Activated CD4-positive, alpha-beta T cell treated with anti-CD3 and anti-CD28 coated beads, Interleukin-2, amount 10 ng/mL, durations not matched to agents 7 days and 5 days (primary cell): Measurements from ENCODE around the gene TTC9C. TPM values are rescaled to one million over a fixed set of nuclear protein-coding genes. Genes with fewer than 3 reads are reported as not detected.
"Not testable (repeated sequence)": the region's sequence is repeated elsewhere in the genome, so short reads cannot be mapped to it uniquely, and the experiment has no call there.

Source experiments
- CTCF ChIA-PET: fragments of 350-600 bp; sonication (Branson Sonifier 250); formaldehyde crosslinking; loops from one replicate; lab custom pipeline; 2021; ENCODE audit warnings: antibody characterized with exemption; lab: Charles Lee
- POLR2A ChIA-PET: fragments of 350-600 bp; sonication (Branson Sonifier 250); formaldehyde crosslinking; loops from one replicate; lab custom pipeline; 2021; ENCODE audit warnings: antibody characterized with exemption; lab: Charles Lee
- DNase-seq: peaks from one replicate; pipeline ENCODE4 v3.0.0-alpha.2; 2020
- H3K27ac Mint-ChIP-seq: one replicate; pipeline ENCODE4 v1.8.0; 2021; ENCODE audit warnings: mild to moderate bottlenecking, moderate library complexity, mixed read lengths
- H3K27me3 Mint-ChIP-seq: one replicate; pipeline ENCODE4 v1.8.0; 2021; ENCODE audit warnings: mixed read lengths
- H3K36me3 Mint-ChIP-seq: one replicate; pipeline ENCODE4 v1.8.0; 2021; ENCODE audit warnings: low read depth, mixed read lengths
- H3K4me1 Mint-ChIP-seq: one replicate; pipeline ENCODE4 v1.8.0; 2021; ENCODE audit warnings: mixed read lengths
- H3K4me3 Mint-ChIP-seq: one replicate; pipeline ENCODE4 v1.8.0; 2021; ENCODE audit warnings: mild to moderate bottlenecking, moderate library complexity, mixed read lengths
- H3K9me3 Mint-ChIP-seq: one replicate; pipeline ENCODE4 v1.8.0; 2021; ENCODE audit warnings: mixed read lengths
- total RNA-seq, 2 experiments: library from RNA; stranded (reverse); gene quantifications; one replicate each; pipeline ENCODE4 v1.2.3, GENCODE V29; 2021

The TTC9C gene, protein sequence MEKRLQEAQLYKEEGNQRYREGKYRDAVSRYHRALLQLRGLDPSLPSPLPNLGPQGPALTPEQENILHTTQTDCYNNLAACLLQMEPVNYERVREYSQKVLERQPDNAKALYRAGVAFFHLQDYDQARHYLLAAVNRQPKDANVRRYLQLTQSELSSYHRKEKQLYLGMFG
- 10 to 100 TPM; 51.1 to 59.9 TPM for total RNA-seq

DNA sequence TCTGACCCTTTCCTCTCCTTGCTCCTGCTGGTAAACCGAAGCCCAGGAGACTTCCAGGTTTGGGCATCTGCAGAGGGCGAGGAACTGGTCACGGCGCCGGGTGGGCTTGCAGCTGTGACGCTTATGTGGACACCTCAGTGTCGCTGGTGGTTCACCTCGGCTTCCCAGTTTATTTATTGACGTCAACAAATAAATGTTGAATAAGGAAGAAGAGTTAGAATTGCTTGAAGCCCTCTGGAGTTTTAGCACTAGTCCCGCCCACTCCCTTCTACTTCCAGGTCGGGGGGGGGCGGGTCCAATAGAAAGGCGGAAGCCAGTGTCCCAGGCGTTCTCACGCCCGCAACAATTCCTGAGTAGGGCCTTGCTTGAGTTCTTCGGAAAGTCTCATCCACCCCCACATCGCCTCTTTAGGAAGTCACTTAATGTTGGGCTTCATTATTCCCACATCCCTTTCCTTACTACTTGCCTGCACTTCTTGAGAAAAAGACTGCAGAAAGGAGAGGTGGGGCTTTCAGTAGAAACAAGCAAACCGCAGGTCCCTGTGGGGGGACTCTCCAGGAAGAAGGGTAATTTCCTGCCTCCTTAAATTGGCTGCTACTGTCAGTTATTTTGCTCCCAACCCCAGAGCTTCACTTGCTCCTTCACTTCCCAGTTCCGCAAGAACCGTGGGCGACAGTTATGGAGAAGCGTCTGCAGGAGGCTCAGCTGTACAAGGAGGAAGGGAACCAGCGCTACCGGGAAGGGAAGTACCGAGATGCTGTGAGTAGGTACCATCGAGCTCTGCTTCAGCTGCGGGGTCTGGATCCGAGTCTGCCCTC is at the start of gene TTC9C:
TSS of gene TTC9C (plus strand) at position 316 of the 818 bp plus-strand sequence. CDS start at position 679, 363 bp downstream.
- ChIA-PET CTCF (interaction anchor here (0.6 to 2.9 kb wide), 9 partner anchors 10 to 304 kb away, joined by 3 to 13 read pairs (median 3); partner anchors contain the start of genes POLR2G, SLC3A2, TUT1 and ZBTB3), POLR2A (interaction anchor here (0.5 to 1.0 kb wide), 4 partner anchors 8 to 539 kb away, joined by 3 to 9 read pairs (median 3); partner anchors contain the start of gene SLC3A2)
- Mint-ChIP-seq H3K9me3 (no peaks in the 10 kb centered on the region), H3K4me1 (peaks cover 50% of the 10 kb centered on the region), H3K36me3 (peaks cover 60% of the 10 kb centered on the region), H3K4me3 (peak within 1 kb of the TSS; percentile 96), H3K27me3 (no peaks in the 10 kb centered on the region), H3K27ac (peak within 1 kb of the TSS; percentile 98)
- DNase-seq: peak; percentile 89

GRCh38 chr11:62678770-62679696 is 49.3 kb upstream of the TTC9C start, which contains the start of gene UBXN1:
Gene UBXN1, minus strand, starts transcription at chr11:62679073. Its CDS starts 150 bp downstream, at chr11:62678923.
- DNase-seq: peak; percentile 89
- no peaks in the 10 kb centered on the region for H3K27me3 Mint-ChIP-seq
- H3K36me3 Mint-ChIP-seq: peaks cover 26% of the 10 kb centered on the region
- H3K4me1 Mint-ChIP-seq: peaks cover 42% of the 10 kb centered on the region
- ChIA-PET POLR2A (interaction anchor here (1.0 to 1.4 kb wide), 2 partner anchors 13 to 14 kb away, joined by 7 to 8 read pairs; partner anchors contain the start of genes C11orf98 and CSKMT), CTCF (interaction anchor here (0.7 to 2.4 kb wide), 7 partner anchors 7 to 202 kb away, joined by 3 to 11 read pairs (median 4); partner anchors contain the start of genes LBHD1, LRRN4CL, SLC3A2 and TUT1)
- H3K27ac Mint-ChIP-seq: peak within 1 kb of the TSS; percentile 92
- peak within 1 kb of the TSS; percentile 90 for H3K4me3 Mint-ChIP-seq
- H3K9me3 Mint-ChIP-seq: no peaks in the 10 kb centered on the region

GRCh38 chr11:62680825-62681240 is 47.5 kb upstream of the TTC9C start:
- POLR2A ChIA-PET: interaction anchor here (1.0 to 1.3 kb wide), 2 partner anchors 15 to 16 kb away, joined by 3 to 6 read pairs; partner anchors contain the start of gene CSKMT
- Mint-ChIP-seq H3K27me3 (no peaks in the 10 kb centered on the region), H3K4me3 (peak overlapping the region; percentile 17), H3K4me1 (peaks cover 36% of the 10 kb centered on the region), H3K27ac (peak overlapping the region; percentile 72), H3K36me3 (peaks cover 18% of the 10 kb centered on the region), H3K9me3 (no peaks in the 10 kb centered on the region)
- DNase-seq: peak; percentile 66
- CTCF ChIA-PET: interaction anchor here (0.6 to 2.4 kb wide), 20 partner anchors 9 to 256 kb away, joined by 3 to 12 read pairs (median 4); partner anchors contain the start of genes BSCL2, C11orf98, EML3 and GNG3

DNA sequence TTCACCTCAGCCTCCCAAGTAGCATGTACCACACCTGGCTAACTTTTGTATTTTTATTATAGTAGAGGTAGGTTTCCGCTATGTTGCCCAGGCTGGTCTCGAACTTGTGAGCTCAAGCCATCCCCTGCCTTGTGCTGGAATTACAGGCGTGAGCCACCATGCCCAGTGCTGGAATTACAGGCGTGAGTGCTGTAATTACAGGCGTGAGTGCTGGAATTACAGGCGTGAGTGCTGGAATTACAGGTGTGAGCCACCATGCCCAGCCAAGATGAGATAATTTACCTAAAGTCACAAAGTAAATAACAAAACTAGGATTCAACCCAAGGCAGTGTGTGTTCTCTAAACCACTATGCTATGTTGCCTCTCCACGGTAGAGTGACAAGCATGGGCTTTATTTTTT is 45.8 kb upstream of the TTC9C start:
- POLR2A ChIA-PET: no interaction called here

DNA sequence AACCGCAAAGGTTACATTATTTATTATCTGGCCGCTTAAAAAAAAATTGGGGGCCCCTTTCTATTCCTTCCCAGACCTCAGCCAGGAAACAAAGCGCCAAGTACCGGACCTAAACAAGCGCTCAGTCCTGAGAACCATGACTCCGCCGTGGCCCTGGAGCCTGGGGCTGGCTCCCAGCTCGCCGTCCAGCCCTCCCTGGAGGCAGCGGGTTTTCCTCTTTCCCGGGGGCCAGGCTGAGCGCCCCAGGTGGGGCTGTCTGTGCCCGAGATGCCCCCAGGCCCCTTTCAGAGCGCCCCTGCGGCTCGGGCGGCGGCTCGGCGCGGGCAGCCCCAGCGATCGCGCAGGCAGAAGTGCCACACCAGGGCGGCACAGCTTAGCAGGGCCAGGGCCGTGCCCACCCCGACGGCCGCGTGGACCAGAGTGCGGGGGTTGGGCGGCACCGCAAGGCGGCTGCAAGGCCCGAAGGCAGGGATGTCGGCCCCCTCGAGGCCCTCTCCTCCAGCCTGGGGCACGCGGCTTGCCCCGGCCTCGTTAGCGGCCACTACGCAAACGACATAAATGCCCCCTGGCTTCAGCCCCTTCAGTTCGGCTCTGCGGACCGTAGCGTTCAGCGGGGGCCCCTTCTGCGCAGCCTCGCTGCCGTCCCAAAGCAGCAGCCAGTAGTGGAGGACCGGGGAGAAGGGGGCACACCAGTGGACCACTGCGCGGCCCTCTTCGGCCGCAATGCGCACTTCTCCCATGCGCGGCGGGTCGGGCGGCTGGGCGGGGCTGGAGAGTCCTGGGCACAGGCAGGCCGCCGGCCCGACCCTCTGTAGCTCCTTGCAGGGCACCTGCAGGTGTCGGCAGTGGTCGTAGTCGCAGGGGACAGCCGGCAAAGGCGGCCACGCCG is 40.5 kb upstream of the TTC9C start:
- H3K27ac Mint-ChIP-seq: no peak overlapping the region
- H3K4me1 Mint-ChIP-seq: no peaks in the 10 kb centered on the region
- H3K9me3 Mint-ChIP-seq: no peaks in the 10 kb centered on the region
- H3K36me3 Mint-ChIP-seq: peaks cover 11% of the 10 kb centered on the region
- ChIA-PET POLR2A (no interaction called here), CTCF (interaction anchor here (0.6 to 1.6 kb wide), 2 partner anchors 18 to 94 kb away, joined by 3 read pairs; no protein-coding TSS in a partner anchor)
- DNase-seq: no peak
- peaks cover 10% of the 10 kb centered on the region for H3K27me3 Mint-ChIP-seq
- no peak overlapping the region for H3K4me3 Mint-ChIP-seq

More for the DNA sequence above, 45.8 kb upstream of the TTC9C start:
- CTCF ChIA-PET: no interaction called here
- Mint-ChIP-seq H3K4me1 (peaks cover 24% of the 10 kb centered on the region), H3K9me3 (no peaks in the 10 kb centered on the region), H3K4me3 (no peak overlapping the region), H3K36me3 (peaks cover 7% of the 10 kb centered on the region), H3K27me3 (peaks cover 4% of the 10 kb centered on the region), H3K27ac (no peak overlapping the region)
- no peak for DNase-seq

DNA sequence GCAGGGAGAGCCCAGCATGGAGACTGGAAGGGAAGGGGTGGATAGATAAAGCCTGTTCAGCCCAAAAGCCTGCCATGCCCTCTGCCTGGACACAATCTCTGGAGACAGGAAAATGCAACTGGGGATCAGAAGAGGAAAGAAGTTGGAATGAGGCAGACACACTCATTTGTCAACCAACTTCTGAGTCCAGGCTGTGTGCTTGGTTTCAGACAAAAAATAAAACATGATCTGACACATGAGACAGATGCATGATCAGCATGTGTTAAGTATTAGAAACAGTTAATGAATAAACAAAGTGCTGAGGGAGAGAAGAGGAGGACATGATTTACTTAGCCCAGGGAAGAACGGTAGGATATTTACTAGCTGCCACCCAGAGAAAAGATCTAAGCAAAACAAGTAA is 39.8 kb upstream of the TTC9C start:
- Mint-ChIP-seq H3K36me3 (peaks cover 14% of the 10 kb centered on the region), H3K27ac (no peak overlapping the region), H3K27me3 (peaks cover 10% of the 10 kb centered on the region), H3K4me1 (no peaks in the 10 kb centered on the region), H3K9me3 (no peaks in the 10 kb centered on the region), H3K4me3 (no peak overlapping the region)
- POLR2A ChIA-PET: no interaction called here
- DNase-seq: no peak
- CTCF ChIA-PET: no interaction called here

DNA sequence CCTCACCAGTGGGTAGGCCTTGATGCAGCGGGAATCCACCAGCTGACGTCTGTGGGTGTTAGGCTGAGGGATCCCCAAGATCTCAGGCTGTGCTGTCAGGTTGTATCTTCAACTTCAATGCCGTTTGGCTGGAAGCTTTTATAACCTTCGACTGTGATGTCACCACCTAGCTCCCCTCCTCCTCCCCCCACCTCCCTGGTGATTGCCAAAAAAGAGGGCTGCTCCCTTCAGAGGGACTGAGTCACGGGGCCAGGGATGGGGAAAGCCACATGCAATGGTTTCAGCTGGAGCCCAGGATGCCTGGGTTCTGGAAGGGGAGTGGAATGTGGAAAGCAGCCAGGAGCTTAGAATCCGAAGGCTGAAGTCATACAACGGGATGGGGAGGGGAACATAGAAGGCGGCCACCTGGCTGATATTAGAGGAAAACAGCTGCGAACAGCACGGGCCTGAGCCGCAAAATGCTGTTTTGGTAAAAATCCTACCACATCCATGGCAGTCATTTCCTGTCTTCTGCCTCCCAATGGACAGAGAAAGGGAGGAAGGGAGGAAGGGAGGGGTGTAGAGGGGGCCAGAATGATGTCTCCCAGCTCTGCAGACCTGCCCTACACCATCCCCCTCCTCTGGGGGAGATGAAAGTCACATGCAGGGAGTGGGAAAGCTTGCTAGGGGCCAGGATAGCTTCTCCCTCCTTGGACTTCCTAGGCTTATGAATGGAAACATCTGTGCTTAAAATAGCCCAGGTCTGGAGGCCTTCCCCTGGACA is 38.7 kb upstream of the TTC9C start, which contains the start of gene LRRN4CL:
TSS of gene LRRN4CL (minus strand) at position 110 of the 763 bp plus-strand sequence. CDS start 1,022 bp downstream, outside the sequence.
- no peak within 1 kb of the TSS for H3K27ac Mint-ChIP-seq
- peaks cover under 1% of the 10 kb centered on the region for H3K4me1 Mint-ChIP-seq
- peaks cover 10% of the 10 kb centered on the region for H3K27me3 Mint-ChIP-seq
- H3K36me3 Mint-ChIP-seq: peaks cover 14% of the 10 kb centered on the region
- no peak within 1 kb of the TSS for H3K4me3 Mint-ChIP-seq
- H3K9me3 Mint-ChIP-seq: no peaks in the 10 kb centered on the region
- DNase-seq: no peak
- ChIA-PET CTCF (interaction anchor here (1.0 to 1.5 kb wide), 4 partner anchors 9 to 90 kb away, joined by 3 to 11 read pairs (median 4); partner anchors contain the start of genes C11orf98 and CSKMT), POLR2A (no interaction called here)

DNA sequence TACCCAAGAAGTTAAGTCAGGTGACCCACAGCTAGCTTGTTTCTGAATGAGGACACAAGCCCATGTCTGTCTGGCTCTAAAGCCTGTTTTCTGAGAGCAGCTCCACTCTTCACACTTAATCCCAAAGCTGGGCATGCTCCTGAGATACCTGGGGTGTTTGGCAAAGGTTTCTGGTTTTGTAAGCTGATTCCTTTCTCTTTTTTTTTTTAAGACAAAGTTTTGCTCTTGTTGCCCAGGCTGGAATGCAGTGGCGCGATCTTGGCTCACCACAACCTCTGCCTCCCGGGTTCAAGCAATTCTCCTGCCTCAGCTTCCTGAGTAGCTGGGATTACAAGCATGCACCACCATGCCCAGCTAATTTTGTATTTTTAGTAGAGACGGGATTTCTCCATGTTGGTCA is 34.7 kb upstream of the TTC9C start:
- H3K9me3 Mint-ChIP-seq, H3K4me3 Mint-ChIP-seq, H3K27ac Mint-ChIP-seq, DNase-seq, H3K27me3 Mint-ChIP-seq, H3K4me1 Mint-ChIP-seq: not testable (repeated sequence)
- ChIA-PET CTCF (interaction anchor here (0.6 to 2.8 kb wide), 9 partner anchors 8 to 353 kb away, joined by 3 to 16 read pairs (median 6); partner anchors contain the start of genes LBHD1, TUT1 and UQCC3), POLR2A (interaction anchor here (0.6 kb wide), 1 partner anchor 979 kb away, joined by 3 read pairs; no protein-coding TSS in a partner anchor)
- peaks cover 13% of the 10 kb centered on the region for H3K36me3 Mint-ChIP-seq

DNA sequence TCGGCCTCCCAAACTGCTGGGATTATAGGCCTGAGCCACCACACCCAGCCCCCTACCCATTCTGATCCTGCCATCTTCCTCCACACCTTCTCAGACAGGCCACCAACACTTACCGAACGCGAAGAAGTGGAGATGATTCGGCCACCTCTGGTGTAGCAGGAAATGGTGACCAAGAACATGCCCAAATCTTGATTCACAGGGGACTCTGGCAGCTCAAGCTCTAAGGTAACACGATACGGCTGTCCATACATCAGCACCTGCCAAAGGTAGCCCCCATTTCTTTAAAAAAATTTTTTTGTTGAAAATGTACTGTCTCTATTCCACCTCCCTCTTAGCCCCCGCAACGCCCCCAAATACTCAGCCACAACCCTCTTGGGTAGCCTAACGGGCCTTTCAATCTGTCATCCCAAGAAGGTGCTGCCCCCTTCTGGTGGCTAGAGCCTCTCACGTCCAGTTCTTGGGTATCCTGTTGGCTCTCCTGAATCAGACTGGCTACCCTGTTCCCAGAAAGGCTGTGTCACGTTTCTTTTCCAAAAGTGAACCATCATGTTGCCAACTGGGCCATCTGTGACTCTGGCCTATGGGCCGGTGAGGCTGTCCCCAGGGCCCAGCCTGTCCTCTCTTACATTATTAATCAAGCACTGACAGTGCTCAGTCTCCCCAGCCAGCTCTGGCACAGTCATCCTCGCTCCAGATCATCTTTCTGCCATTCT is 33.7 kb upstream of the TTC9C start:
- H3K4me1 Mint-ChIP-seq: peaks cover 5% of the 10 kb centered on the region
- no peak overlapping the region for H3K4me3 Mint-ChIP-seq
- ChIA-PET POLR2A (interaction anchor here (0.7 kb wide), 1 partner anchor 124 kb away, joined by 3 read pairs; no protein-coding TSS in a partner anchor), CTCF (interaction anchor here (0.7 to 2.8 kb wide), 11 partner anchors 9 to 300 kb away, joined by 3 to 16 read pairs (median 5); partner anchors contain the start of genes LBHD1, TUT1 and UQCC3)
- peak; percentile 83 for DNase-seq
- no peaks in the 10 kb centered on the region for H3K27me3 Mint-ChIP-seq
- no peaks in the 10 kb centered on the region for H3K9me3 Mint-ChIP-seq
- no peak overlapping the region for H3K27ac Mint-ChIP-seq
- H3K36me3 Mint-ChIP-seq: peaks cover 13% of the 10 kb centered on the region

DNA sequence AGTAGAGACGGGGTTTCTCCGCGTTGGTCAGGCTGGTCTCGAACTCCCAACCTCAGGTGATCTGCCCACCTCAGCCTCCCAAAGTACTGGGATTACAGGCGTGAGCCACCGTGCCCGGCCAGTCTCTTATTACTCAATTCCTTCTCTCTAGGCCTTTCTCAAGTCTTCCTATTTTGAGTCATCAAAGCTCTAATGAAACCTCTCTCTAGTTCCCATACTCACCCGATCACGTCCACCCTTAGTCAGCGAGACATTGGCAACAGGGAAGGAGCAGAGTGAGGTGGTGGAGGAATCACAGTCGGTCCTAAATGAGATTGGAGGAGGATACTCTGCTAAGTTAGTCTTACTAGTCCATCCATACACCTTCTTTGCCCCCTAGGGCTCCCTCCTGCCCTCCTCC is 26.0 kb upstream of the TTC9C start:
- DNase-seq: no peak
- no peak overlapping the region for H3K27ac Mint-ChIP-seq
- CTCF ChIA-PET: interaction anchor here (1.2 to 1.4 kb wide), 2 partner anchors 10 to 108 kb away, joined by 3 to 6 read pairs; no protein-coding TSS in a partner anchor
- no peaks in the 10 kb centered on the region for H3K9me3 Mint-ChIP-seq
- H3K27me3 Mint-ChIP-seq: no peaks in the 10 kb centered on the region
- H3K4me3 Mint-ChIP-seq: no peak overlapping the region
- H3K4me1 Mint-ChIP-seq: peaks cover 21% of the 10 kb centered on the region
- H3K36me3 Mint-ChIP-seq: peaks cover 25% of the 10 kb centered on the region
- POLR2A ChIA-PET: no interaction called here
